SJSA1 (cell line): Measurements from ENCODE around the gene TSPAN17. TPM values are rescaled to one million over a fixed set of nuclear protein-coding genes. Genes with fewer than 3 reads are reported as not detected.
"Not testable (repeated sequence)": the region's sequence is repeated elsewhere in the genome, so short reads cannot be mapped to it uniquely, and the experiment has no call there.

Experiments used
- DNase-seq, 2 experiments: peaks; one replicate each; pipeline ENCODE4 v3.0.0-alpha.2; 2015 to 2020; ENCODE audit warnings: low spot score in 2 of 2, low read depth in 1 of 2
- H3K27ac ChIP-seq: fragments of 250-450 bp; sonication (Bioruptor Pico); 2 replicates; pipeline ENCODE4 v1.5.1; 2020; ENCODE audit warnings: mild to moderate bottlenecking, moderate library complexity
- H3K27me3 ChIP-seq: fragments of 250-450 bp; sonication (Bioruptor Pico); replicated peaks from 2 replicates; pipeline ENCODE4 v1.5.1; 2020; ENCODE audit warnings: mild to moderate bottlenecking, moderate library complexity
- H3K36me3 ChIP-seq: fragments of 250-450 bp; sonication (Bioruptor Pico); 2 replicates; pipeline ENCODE4 v1.5.1; 2020; ENCODE audit warnings: mild to moderate bottlenecking
- H3K4me1 ChIP-seq: fragments of 250-450 bp; sonication (Bioruptor Pico); replicated peaks from 2 replicates; pipeline ENCODE4 v1.6.1; 2021; ENCODE audit warnings: mild to moderate bottlenecking
- H3K4me3 ChIP-seq: fragments of 250-450 bp; sonication (Bioruptor Pico); 2 replicates; pipeline ENCODE4 v1.5.1; 2020; ENCODE audit warnings: mild to moderate bottlenecking
- H3K9me3 ChIP-seq: fragments of 250-450 bp; sonication (Bioruptor Pico); replicated peaks from 2 replicates; pipeline ENCODE4 v1.5.1; 2020; ENCODE audit warnings: mild to moderate bottlenecking
- total RNA-seq: library from RNA; depleted of rRNA; stranded (reverse); fragments of >200 nt; shearing (Covaris generic); gene quantifications from 2 replicates; pipeline ENCODE4 v1.2.3, GENCODE V29; 2014; rRNA removed

TSPAN17 gene
- total RNA-seq, 1 experiment from 2014 or later = 50.9 TPM

GRCh38 chr5:176697267-176697933 lies 50.1 kb downstream of the TSPAN17 start:
- DNase-seq = no peak
- Histone ChIP-seq H3K9me3 (no peaks in the 10 kb centered on the region), H3K27me3 (peaks cover 94% of the 10 kb centered on the region), H3K4me3 (no peak overlapping the region), H3K36me3 (no peaks in the 10 kb centered on the region), H3K27ac (no peak overlapping the region), H3K4me1 (no peaks in the 10 kb centered on the region)

- DNase-seq = no peak
- Histone ChIP-seq H3K4me1 (no peaks in the 10 kb centered on the region), H3K27ac (no peak overlapping the region), H3K9me3 (no peaks in the 10 kb centered on the region), H3K36me3 (no peaks in the 10 kb centered on the region), H3K4me3 (no peak overlapping the region), H3K27me3 (peaks cover 94% of the 10 kb centered on the region)
Observed at GRCh38 chr5:176697934-176698538, 50.8 kb downstream of the TSPAN17 start.

DNA sequence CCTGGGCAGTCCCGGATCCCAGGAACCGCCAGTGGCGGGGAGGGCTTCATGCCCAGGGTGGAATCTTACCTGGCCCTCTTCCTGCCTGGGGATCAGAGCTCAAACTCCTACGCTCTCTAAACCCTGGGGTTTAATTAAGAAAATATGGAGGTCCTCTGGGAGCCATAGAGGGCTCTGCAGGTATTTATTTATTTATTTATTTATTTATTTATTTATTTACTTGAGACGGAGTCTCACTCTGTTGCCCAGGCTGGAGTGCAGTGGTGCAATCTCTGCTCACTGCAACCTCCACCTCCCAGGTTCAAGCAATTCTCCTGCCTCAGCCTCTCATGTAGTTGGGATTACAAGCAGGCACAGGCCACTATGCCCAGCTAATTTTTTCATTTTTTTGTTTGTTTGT lies 52.2 kb downstream of the TSPAN17 start:
- peaks cover 94% of the 10 kb centered on the region for H3K27me3 ChIP-seq
- H3K9me3 ChIP-seq, H3K36me3 ChIP-seq: not testable (repeated sequence)

DNA sequence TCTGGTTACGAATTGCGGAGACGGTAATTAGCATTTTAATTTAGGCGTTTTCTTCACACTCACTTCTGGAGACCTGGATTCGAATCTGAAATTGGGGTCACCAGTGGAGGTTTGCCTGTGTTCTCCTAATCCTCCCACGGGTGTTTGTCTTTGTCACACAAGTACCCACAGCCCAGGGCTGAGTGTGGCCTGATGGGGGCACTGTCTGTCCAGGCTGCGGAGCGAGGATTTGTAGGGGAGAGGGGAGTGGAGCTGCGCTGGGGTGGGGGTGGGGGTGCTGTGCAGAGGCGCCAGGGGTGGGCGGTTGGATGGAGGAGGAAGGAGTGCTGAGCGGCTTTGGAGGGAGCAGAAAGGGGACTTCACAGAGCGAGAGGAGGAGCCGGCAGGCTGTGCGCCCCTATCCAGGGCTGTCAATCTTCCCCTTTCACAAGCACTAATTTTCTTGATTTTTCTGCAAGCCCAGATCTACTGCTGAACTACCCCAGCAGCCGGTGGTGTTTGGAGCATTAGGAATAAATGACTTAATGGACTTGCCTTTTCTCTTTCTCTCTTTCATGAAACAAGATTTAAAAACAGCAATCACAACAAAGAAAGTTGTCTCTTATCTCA lies 53.1 kb downstream of the TSPAN17 start:
- Histone ChIP-seq H3K36me3 (no peaks in the 10 kb centered on the region), H3K9me3 (no peaks in the 10 kb centered on the region), H3K27me3 (peaks cover 93% of the 10 kb centered on the region), H3K27ac (no peak overlapping the region), H3K4me1 (no peaks in the 10 kb centered on the region), H3K4me3 (no peak overlapping the region)
- DNase-seq = no peak

More for the DNA sequence above, 52.2 kb downstream of the TSPAN17 start:
- not testable (repeated sequence) for DNase-seq, H3K27ac ChIP-seq, H3K4me1 ChIP-seq, H3K4me3 ChIP-seq

- no peaks in the 10 kb centered on the region for H3K36me3 ChIP-seq
- H3K27ac ChIP-seq = no peak overlapping the region
- H3K4me3 ChIP-seq = no peak overlapping the region
- H3K4me1 ChIP-seq = no peaks in the 10 kb centered on the region
- no peaks in the 10 kb centered on the region for H3K9me3 ChIP-seq
- DNase-seq = no peak
- peaks cover 94% of the 10 kb centered on the region for H3K27me3 ChIP-seq
Observed at GRCh38 chr5:176702671-176703641, 55.7 kb downstream of the TSPAN17 start.

GRCh38 chr5:176703857-176704256 lies 56.6 kb downstream of the TSPAN17 start:
- no peaks in the 10 kb centered on the region for H3K4me1 ChIP-seq
- H3K36me3 ChIP-seq = no peaks in the 10 kb centered on the region
- no peak overlapping the region for H3K4me3 ChIP-seq
- H3K27me3 ChIP-seq = peaks cover 94% of the 10 kb centered on the region
- H3K27ac ChIP-seq = no peak overlapping the region
- no peaks in the 10 kb centered on the region for H3K9me3 ChIP-seq
- no peak for DNase-seq

DNA sequence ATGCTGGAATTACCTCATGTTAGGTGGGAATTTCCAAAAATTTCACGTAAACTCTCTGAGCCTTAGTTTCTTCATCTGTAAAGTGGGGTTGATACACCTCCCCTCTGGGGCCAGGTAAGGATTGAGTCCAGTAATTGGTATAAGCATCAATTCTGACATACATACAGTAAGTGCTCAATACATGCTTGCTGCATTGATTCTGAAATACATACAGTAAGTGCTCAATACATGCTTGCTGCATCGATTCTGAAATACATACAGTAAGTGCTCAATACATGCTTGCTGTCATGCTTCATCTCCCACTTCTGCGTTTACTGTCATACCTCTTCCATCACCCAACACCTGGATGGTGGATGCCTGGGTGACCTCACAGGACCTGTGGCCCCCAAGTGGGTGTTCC lies 57.1 kb downstream of the TSPAN17 start:
- H3K27ac ChIP-seq = no peak overlapping the region
- peaks cover 92% of the 10 kb centered on the region for H3K27me3 ChIP-seq
- H3K4me1 ChIP-seq = no peaks in the 10 kb centered on the region
- no peak for DNase-seq
- no peak overlapping the region for H3K4me3 ChIP-seq
- no peaks in the 10 kb centered on the region for H3K9me3 ChIP-seq
- H3K36me3 ChIP-seq = no peaks in the 10 kb centered on the region

DNA sequence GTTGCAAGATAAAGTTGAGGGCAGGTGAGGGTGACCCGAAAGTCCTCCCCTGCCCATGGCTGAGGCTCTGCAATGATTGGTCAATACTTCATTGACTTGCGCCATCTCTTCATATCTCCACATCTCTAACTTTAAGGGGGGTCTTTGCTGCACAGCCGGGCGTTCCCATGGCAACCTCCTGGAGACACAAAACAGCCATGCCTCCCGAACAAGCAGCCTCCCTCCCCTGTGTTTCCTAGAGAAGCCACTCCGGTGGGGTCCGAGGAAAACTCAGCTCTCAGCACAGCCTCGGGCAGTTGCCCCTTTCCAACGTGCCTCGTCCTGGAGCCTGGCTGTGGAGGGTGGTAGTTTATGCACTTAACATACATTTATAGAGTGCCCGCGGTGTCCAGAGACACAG lies 57.5 kb downstream of the TSPAN17 start:
- H3K4me1 ChIP-seq = no peaks in the 10 kb centered on the region
- no peak for DNase-seq
- no peaks in the 10 kb centered on the region for H3K36me3 ChIP-seq
- no peaks in the 10 kb centered on the region for H3K9me3 ChIP-seq
- no peak overlapping the region for H3K27ac ChIP-seq
- H3K4me3 ChIP-seq = no peak overlapping the region
- peaks cover 92% of the 10 kb centered on the region for H3K27me3 ChIP-seq

Other genes with a start within 250 kb of the TSPAN17 start
- gene CLTB, start 230.9 kb upstream of the TSPAN17 start, total RNA-seq = 177 and 206 TPM in 2 replicates
- 60.9 and 78.4 TPM in 2 replicates for gene FAF2, start 199.1 kb upstream of the TSPAN17 start, total RNA-seq
- 5.0 and 5.6 TPM in 2 replicates for gene RNF44, start 110.1 kb upstream of the TSPAN17 start, total RNA-seq
- not detected in 2 replicates for gene CDHR2, start 98.1 kb upstream of the TSPAN17 start, total RNA-seq
- 15.0 and 15.6 TPM in 2 replicates for gene GPRIN1, start 37.3 kb upstream of the TSPAN17 start, total RNA-seq
- gene SNCB, start 16.9 kb upstream of the TSPAN17 start, total RNA-seq = not detected in 2 replicates
- gene EIF4E1B, start 16.8 kb upstream of the TSPAN17 start, total RNA-seq = not detected in 2 replicates
- not detected in 2 replicates for gene UNC5A, start 163.1 kb downstream of the TSPAN17 start, total RNA-seq